Measurements from ENCODE around the gene CAMK2A.

Gene CAMK2A

DNA sequence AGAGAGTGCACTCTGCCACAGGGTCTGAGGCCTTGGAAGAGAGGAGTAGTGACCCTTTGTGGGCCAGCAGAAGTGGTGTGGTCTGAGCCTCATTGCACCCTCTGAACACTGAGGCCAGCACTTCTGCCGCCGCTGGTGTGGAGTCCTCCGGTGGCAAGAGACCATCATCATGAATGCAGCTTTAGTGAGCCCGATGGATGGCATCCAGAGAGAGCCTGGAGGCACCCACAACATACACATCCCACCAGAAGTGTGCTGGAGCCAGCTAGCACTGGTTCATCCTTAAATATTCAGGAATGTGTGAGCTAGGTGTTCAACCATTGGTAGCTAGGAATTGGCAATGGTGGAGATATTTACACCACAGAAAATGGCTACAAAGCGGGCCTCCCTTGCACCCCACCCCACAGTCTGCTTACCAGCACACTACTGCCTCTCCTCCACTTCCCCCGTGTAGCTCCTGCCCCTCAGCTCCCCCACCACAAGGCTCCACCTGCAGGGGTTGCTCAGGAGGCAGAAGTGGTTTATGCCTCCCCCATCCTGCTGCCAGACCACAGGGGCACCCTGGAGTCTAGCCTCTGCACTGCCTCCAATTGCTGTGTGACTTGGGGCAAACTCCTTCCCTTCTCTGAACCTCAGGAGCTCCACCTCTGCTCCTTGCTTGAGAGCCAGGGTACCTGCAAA, 83.3 kb downstream of the CAMK2A start:
- Histone ChIP-seq H3K36me3 (no peaks in the 10 kb centered on the region), H3K27ac (no peak overlapping the region), H3K4me3 (no peak overlapping the region), H3K9me3 (no peaks in the 10 kb centered on the region), H3K27me3 (no peaks in the 10 kb centered on the region), H3K4me1 (peaks cover 0 to 28% (median 11%) of the 10 kb centered on the region in 4 donors)
- DNase-seq: no peak
- intact Hi-C loops (cut with DNase I; ENCODE audit: low total_unique reads): no loop called here
- TF ChIP-seq, protein P1, sequence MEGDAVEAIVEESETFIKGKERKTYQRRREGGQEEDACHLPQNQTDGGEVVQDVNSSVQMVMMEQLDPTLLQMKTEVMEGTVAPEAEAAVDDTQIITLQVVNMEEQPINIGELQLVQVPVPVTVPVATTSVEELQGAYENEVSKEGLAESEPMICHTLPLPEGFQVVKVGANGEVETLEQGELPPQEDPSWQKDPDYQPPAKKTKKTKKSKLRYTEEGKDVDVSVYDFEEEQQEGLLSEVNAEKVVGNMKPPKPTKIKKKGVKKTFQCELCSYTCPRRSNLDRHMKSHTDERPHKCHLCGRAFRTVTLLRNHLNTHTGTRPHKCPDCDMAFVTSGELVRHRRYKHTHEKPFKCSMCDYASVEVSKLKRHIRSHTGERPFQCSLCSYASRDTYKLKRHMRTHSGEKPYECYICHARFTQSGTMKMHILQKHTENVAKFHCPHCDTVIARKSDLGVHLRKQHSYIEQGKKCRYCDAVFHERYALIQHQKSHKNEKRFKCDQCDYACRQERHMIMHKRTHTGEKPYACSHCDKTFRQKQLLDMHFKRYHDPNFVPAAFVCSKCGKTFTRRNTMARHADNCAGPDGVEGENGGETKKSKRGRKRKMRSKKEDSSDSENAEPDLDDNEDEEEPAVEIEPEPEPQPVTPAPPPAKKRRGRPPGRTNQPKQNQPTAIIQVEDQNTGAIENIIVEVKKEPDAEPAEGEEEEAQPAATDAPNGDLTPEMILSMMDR (IDR thresholded peaks at IDR 0.05): no peak

DNA sequence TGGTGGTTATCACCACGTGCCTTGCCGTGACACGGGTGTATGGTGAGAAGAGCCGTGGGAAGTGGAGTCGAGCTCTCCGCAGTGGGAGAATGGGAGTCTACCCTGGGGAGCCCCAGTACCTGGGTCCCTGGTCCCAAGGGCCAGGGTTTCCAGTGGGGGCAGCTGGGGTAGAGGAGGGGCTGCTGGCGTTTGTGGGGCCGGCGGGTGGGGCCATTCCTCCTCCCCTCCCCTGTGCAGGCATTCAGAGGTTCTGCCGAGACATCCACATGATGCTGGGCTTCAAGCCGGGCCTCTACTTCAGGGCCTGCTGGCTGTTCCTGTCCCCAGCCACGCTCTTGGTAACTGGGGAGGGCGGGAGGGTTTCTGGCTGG, 85.0 kb downstream of the CAMK2A start:
- Histone ChIP-seq H3K27me3 (no peaks in the 10 kb centered on the region), H3K27ac (no peak overlapping the region), H3K9me3 (no peaks in the 10 kb centered on the region), H3K36me3 (no peaks in the 10 kb centered on the region), H3K4me3 (no peak overlapping the region), H3K4me1 (peaks cover 0 to 13% (median 8%) of the 10 kb centered on the region in 4 donors)
- TF ChIP-seq, protein P1 (IDR thresholded peaks at IDR 0.05): no peak
- DNase-seq: no peak
- intact Hi-C loops (cut with DNase I; ENCODE audit: low total_unique reads): no loop called here

DNA sequence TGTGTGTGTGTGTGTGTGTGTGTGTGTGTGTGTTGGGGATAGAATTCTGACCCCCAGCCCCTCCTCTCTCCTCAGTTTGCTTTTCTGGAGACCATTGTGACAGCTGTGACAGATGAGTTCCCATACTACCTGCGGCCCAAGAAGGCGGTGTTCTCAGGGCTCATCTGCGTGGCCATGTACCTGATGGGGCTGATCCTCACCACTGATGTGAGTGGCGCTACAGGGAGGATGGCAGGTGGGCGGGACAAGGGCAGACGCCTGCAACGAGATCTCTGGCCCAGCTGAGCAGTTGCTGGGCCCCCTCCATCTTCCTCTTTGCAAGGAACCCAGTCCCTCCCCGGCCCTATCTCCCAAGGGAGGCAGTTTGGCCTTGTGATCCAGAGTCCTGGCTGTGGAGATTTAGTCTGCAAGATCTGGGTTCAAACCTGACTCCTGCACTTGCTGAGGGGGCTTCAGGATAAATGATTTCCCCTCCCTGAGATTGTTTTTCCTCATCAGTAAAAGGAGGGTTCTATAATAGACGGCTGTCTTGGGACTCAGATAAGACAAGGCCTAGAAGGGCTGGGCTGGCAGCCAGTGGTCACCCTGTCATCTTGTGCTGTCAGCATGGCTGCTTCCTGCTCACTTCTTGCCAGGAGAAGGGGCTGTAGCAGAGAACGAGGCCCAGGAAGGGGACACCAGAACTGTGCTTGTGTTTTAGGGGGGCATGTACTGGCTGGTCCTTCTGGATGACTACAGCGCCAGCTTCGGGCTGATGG, 85.6 kb downstream of the CAMK2A start:
- Histone ChIP-seq H3K36me3 (no peaks in the 10 kb centered on the region), H3K27ac (no peak overlapping the region), H3K27me3 (no peaks in the 10 kb centered on the region), H3K4me1 (peaks cover 0 to 8% (median 5%) of the 10 kb centered on the region in 4 donors), H3K4me3 (no peak overlapping the region), H3K9me3 (no peaks in the 10 kb centered on the region)
- no peak for DNase-seq
- TF ChIP-seq, protein P1 (IDR thresholded peaks at IDR 0.05): no peak
- intact Hi-C loops (cut with DNase I; ENCODE audit: low total_unique reads): no loop called here

DNA sequence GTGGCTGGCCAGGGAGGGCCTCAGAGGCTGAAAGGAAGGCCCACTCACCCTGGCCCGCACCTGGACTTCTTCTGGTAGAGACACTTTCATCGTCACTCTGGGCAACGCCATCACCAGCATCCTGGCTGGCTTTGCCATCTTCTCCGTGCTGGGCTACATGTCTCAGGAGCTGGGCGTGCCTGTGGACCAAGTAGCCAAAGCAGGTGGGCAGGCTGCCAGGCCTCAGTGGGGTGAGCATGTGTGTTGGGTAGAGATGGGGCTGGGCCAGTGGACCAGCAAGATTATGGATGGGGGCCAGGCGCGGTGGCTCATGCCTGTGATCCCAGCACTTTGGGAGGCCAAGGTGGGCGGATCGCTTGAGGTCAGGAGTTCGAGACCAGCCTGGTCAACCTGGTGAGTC, 87.1 kb downstream of the CAMK2A start:
- DNase-seq: no peak
- Histone ChIP-seq H3K9me3 (no peaks in the 10 kb centered on the region), H3K4me3 (no peak overlapping the region), H3K36me3 (no peaks in the 10 kb centered on the region), H3K27ac (no peak overlapping the region), H3K27me3 (no peaks in the 10 kb centered on the region), H3K4me1 (no peaks in the 10 kb centered on the region)
- intact Hi-C loops (cut with DNase I; ENCODE audit: low total_unique reads): no loop called here
- TF ChIP-seq, protein P1 (IDR thresholded peaks at IDR 0.05): no peak

DNA sequence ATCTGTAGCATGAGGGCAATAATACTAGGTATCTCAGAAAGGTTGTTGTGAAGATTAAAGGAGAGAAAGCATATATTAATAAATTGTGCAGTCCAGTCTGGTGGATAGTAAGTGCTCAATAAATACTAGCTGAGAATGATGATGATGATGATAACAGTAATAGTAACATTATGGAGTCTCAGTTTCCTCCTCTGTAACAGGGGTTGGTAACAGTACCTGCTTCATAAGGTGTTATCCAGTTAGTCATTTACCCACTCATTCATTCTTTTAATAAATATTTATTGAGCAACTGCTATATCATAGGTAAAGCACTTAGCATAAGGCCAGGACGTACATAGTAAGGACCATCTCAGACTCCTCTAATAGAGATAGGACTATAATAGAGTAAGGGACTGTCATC, 92.1 kb downstream of the CAMK2A start:
- H3K9me3 ChIP-seq: no peaks in the 10 kb centered on the region
- TF ChIP-seq, protein P1 (IDR thresholded peaks at IDR 0.05): no peak
- no peak overlapping the region for H3K4me3 ChIP-seq
- H3K27me3 ChIP-seq: no peaks in the 10 kb centered on the region
- H3K4me1 ChIP-seq: no peaks in the 10 kb centered on the region
- H3K27ac ChIP-seq: no peak overlapping the region
- DNase-seq: no peak
- intact Hi-C loops (cut with DNase I; ENCODE audit: low total_unique reads): no loop called here
- H3K36me3 ChIP-seq: no peaks in the 10 kb centered on the region
